Ovary (tissue), 10 donors: Measurements from ENCODE around the gene PTGES3L. TPM values are rescaled to one million over a fixed set of nuclear protein-coding genes. Genes with fewer than 3 reads are reported as not detected.

ENCODE experiments used
- DNase-seq, 5 donors: peaks; one replicate each; pipeline ENCODE4 v3.0.0-alpha.2; 2019 to 2020
- H3K27ac ChIP-seq, 2 donors: fragments of 200-600 bp; one replicate each; pipeline versions ENCODE4 v1.5.1 to v1.8.0; 2019 to 2022
- H3K27me3 ChIP-seq: fragments of 200-600 bp; one replicate; pipeline ENCODE4 v1.8.0; 2022
- H3K36me3 ChIP-seq: fragments of 200-600 bp; sonication (generic); one replicate; pipeline ENCODE4 v1.5.1; 2019
- H3K4me1 ChIP-seq: one replicate; pipeline ENCODE4 v1.8.1; 2013; ENCODE audit warnings: mild to moderate bottlenecking, moderate library complexity; ENCODE audit not compliant: insufficient read depth
- H3K4me3 ChIP-seq: fragments of 200-600 bp; sonication (generic); one replicate; pipeline ENCODE4 v1.5.1; 2017
- H3K9me3 ChIP-seq, 2 donors: fragments of 200-600 bp in 1 of 2; sonication (generic) in 1 of 2; one replicate each; pipeline versions ENCODE4 v1.5.1 to v1.8.1; 2013 to 2019; ENCODE audit warnings: mild to moderate bottlenecking in 1 of 2, moderate library complexity in 1 of 2
- EP300 ChIP-seq: sonication (generic); formaldehyde crosslinking; IDR thresholded peaks from one replicate; pipeline ENCODE4 v1.6.1; 2017; ENCODE audit warnings: antibody characterized with exemption
- POLR2A ChIP-seq: fragments of 450-650 bp; IDR thresholded peaks from one replicate; pipeline ENCODE4 v1.6.1; 2017; ENCODE audit warnings: antibody characterized with exemption, mild to moderate bottlenecking, moderate library complexity
- WGBS, 3 donors: extraction: QIAGEN DNeasy Blood & Tissue Kit in 1 of 3; methylation state at CpG; one replicate each; pipeline versions ENCODE4 v1.1.5 to v1.1.7; 2013 to 2017; 5-methylcytosine and 5-hydroxymethylcytosine counted together
- intact Hi-C, 4 donors: fragments of 100-400 bp; cut with DNase I; formaldehyde crosslinking; loops; one replicate each; pipeline versions ENCODE4 v1.11.0 to v1.15.1; 2022 to 2023
- long read RNA-seq, 3 donors: library from polyadenylated mRNA in 2 of 3; unstranded in 2 of 3; transcript quantifications; one replicate each; pipeline ENCODE4 v2.0.0 and lab custom pipeline, GENCODE V29; 2021 to 2026
- polyA plus RNA-seq, 2 donors: library from polyadenylated mRNA; stranded (reverse); fragments of 200-250 nt in 1 of 2; fragments of 350-450 nt in 1 of 2; fragmentation: Illumina TruSeq in 1 of 2; extraction: RNeasy Lipid Tissue Mini Kit (QIAGEN cat#74804) in 1 of 2; gene quantifications; one replicate each; pipeline ENCODE4 v1.2.3, GENCODE V29; 2013 to 2014
- total RNA-seq, 7 donors: library from RNA; depleted of rRNA in 2 of 7; stranded (reverse); fragments of >200 nt in 2 of 7; fragmentation: NEBNext Ultra II Directional in 3 of 7; extraction: Animal tissue kit (Norgen Biotek cat#: 25700) in 3 of 7; gene quantifications; one replicate each; pipeline versions ENCODE4 v1.1.0 to v1.2.4, GENCODE V29; 2016 to 2023
- TF ChIP-seq, protein P1 (sequence below), 3 donors: fragments of 450-650 bp in 2 of 3; fragments of 200-600 bp in 1 of 3; IDR thresholded peaks; one replicate each; pipeline versions ENCODE4 v1.5.1 to v1.8.0; 2016 to 2022; ENCODE audit warnings: antibody characterized with exemption in 3 of 3, mild to moderate bottlenecking in 1 of 3
- donor health status: DM: no; HTN: no; CAD: no; lungs with moderate emphysema.
- donor health status: DM: no; HTN: no; CAD: no.
- donor health status: Bipolar disorder and iron deficiency.
- donor health status: DM: yes; HTN: yes; CAD: no.
- donor health status: DM: no; HTN: no; CAD: no.
- donor health status: DM: yes; HTN: yes; CAD: no.

The PTGES3L gene
- 1 to 10 TPM in 1 of 7 donors, under 1 TPM in 5, not detected in 1; 0.45 to 2.6 (median 0.66) TPM for total RNA-seq
- 1 to 10 TPM in 1 of 2 donors, under 1 TPM in 1; 0.56 to 2.1 TPM for polyA plus RNA-seq
- long read RNA-seq, donor 1 = 0 reads
- long read RNA-seq, donor 2 = 0 reads
- long read RNA-seq, donor 3 = 0 reads

DNA sequence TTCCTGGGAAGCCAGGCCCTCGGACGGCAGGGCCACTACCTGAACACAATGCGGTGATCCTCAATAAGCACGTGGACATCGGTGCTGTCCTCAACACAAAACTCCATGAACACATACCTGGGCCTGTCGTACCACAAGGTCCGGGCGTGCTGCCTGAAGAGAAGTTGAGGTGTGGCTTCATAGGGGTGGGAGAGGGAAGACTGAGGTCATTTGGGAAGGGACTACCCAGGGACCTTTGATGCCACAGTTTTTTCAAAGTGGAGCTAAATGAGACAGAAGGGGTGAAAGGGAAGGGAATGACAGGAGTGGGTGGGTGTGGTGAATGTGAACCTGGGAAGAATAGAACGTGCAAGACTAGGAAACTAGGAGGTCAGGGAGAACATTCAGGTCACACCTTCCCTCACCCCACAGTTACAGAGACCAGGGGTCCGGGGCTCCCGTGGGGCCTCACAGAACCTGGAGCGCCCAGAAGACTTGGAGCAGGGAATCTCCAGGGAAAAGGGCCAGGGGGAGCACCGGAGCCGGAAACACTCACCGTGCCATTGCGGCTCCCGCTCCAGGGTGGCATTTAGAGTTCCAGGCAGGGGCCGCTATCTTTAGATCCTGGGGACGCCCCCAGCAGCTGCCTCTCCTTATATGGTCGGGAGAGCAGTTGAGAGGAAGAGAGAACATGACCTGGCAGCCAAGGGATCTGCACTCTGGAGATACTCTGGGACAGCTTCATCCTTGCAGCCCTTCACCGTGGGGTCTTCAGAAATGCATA lies at the start of gene PTGES3L:
TSS of gene PTGES3L (minus strand) at position 570 of the 763 bp plus-strand sequence. CDS start at position 543, 27 bp downstream.
- Histone ChIP-seq H3K4me3 (peak within 1 kb of the TSS; percentile 79), H3K9me3 (no peaks in the 10 kb centered on the region), H3K27me3 (no peaks in the 10 kb centered on the region), H3K4me1 (peaks cover 7% of the 10 kb centered on the region), H3K36me3 (no peaks in the 10 kb centered on the region), H3K27ac (peak within 1 kb of the TSS in 1 of 2 donors; percentile 46)
- 35 to 40% (median 37%) methylated on average over 21 of the region's 21 CpGs for WGBS, 3 donors
- peak in 1 of 5 donors; percentile 52 for DNase-seq
- intact Hi-C loops = no loop called here
- no peak for TF ChIP-seq EP300
- TF ChIP-seq, protein P1, sequence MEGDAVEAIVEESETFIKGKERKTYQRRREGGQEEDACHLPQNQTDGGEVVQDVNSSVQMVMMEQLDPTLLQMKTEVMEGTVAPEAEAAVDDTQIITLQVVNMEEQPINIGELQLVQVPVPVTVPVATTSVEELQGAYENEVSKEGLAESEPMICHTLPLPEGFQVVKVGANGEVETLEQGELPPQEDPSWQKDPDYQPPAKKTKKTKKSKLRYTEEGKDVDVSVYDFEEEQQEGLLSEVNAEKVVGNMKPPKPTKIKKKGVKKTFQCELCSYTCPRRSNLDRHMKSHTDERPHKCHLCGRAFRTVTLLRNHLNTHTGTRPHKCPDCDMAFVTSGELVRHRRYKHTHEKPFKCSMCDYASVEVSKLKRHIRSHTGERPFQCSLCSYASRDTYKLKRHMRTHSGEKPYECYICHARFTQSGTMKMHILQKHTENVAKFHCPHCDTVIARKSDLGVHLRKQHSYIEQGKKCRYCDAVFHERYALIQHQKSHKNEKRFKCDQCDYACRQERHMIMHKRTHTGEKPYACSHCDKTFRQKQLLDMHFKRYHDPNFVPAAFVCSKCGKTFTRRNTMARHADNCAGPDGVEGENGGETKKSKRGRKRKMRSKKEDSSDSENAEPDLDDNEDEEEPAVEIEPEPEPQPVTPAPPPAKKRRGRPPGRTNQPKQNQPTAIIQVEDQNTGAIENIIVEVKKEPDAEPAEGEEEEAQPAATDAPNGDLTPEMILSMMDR (IDR thresholded peaks at IDR 0.05) = no peak
- no peak for TF ChIP-seq POLR2A

DNA sequence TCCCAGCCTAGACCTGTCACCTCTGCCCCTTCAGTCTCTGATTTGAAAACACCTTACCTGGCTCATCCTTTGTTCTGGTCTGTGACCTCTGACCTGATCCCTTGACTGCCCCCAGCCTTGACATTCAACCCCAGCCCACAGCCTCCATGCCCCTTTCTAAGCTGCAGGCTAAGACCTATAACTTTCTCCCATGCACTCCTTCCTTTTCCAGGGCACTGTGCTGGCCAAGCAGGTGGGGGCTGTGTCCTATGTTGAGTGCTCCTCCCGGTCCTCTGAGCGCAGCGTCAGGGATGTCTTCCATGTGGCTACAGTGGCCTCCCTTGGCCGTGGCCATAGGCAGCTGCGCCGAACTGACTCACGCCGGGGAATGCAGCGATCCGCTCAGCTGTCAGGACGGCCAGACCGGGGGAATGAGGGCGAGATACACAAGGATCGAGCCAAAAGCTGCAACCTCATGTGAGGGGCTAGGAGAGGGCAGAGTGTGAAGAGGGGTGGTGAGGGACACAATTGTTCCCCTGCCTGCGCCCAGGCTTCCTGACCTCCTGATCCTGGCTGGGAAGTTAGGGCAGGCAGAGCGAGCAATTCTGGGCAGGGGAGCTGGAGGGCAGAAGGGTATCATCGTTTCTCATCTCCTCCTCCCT lies 48.5 kb upstream of the PTGES3L start:
- H3K9me3 ChIP-seq = no peaks in the 10 kb centered on the region
- no peaks in the 10 kb centered on the region for H3K27me3 ChIP-seq
- no peak for DNase-seq
- no peak overlapping the region for H3K27ac ChIP-seq
- H3K36me3 ChIP-seq = no peaks in the 10 kb centered on the region
- H3K4me3 ChIP-seq = no peak overlapping the region
- TF ChIP-seq EP300 (no peak), POLR2A (no peak)
- TF ChIP-seq, protein P1 (IDR thresholded peaks at IDR 0.05) = no peak
- H3K4me1 ChIP-seq = no peaks in the 10 kb centered on the region
- intact Hi-C loops = loop anchor here in 2 of 4 donors (5.0 to 10.0 kb wide), 3 partner anchors 99 to 286 kb away; partner anchors contain the start of genes BRCA1 (in 1 of the 2) and TMEM106A (in 1 of the 2)
- 83 to 87% (median 83%) methylated on average over 17 of the region's 17 CpGs for WGBS, 3 donors

DNA sequence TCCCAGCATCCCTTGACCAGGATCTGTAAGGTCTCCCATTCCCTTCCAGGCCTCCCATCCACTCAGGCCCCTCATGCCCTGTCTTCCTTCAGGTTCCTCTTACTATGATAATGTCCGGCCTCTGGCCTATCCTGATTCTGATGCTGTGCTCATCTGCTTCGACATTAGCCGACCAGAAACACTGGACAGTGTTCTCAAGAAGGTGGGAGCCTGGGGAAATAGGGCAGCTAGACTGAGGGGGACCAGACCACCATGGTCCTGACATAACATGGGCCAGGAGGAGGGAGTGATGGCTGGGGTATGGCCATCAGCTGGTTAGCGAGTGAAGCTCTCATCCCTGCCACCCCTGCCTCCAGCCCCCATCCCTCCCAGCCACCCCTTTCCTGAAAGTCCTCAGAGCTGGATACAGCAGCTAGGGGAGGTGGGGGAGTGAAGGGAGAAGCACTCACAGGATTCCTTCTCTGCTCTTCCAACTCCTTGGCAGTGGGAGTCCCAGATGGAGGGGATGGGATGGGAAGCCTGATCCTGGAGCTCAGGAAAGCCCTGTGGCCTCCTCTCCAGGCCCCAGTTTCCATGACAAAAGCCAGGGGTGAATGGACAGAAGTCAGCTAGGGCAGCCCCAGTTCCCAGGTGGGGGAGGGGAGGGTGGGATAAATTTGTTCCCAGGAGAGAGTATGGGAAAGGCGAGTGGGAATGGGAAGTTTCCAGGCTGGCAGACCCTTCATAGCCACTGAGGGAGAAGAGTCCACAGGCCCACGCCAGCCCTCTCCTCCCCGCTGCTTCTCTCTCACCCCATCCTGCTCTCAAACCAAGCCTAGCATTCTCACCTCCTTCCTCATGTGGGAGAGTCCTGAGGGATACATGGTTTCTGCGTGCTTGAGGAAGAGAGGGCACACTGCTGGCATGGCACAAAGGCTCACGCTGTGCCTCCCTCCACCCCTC lies 47.5 kb upstream of the PTGES3L start:
- Histone ChIP-seq H3K4me1 (no peaks in the 10 kb centered on the region), H3K9me3 (no peaks in the 10 kb centered on the region), H3K36me3 (no peaks in the 10 kb centered on the region), H3K4me3 (no peak overlapping the region), H3K27me3 (no peaks in the 10 kb centered on the region), H3K27ac (no peak overlapping the region)
- DNase-seq = no peak
- 74 to 82% (median 75%) methylated on average over 9 of the region's 9 CpGs for WGBS, 3 donors
- intact Hi-C loops = loop anchor here in 2 of 4 donors (5.0 to 10.0 kb wide), 3 partner anchors 100 to 287 kb away; partner anchors contain the start of genes BRCA1 (in 1 of the 2) and TMEM106A (in 1 of the 2)
- TF ChIP-seq EP300 (no peak), POLR2A (no peak)
- TF ChIP-seq, protein P1 (IDR thresholded peaks at IDR 0.05) = no peak
